ENCODE data around the gene LSAMP. TPM values are rescaled to one million over a fixed set of nuclear protein-coding genes. Genes with fewer than 3 reads are reported as not detected.

LSAMP gene
- polyA plus RNA-seq, 3 donors, result not detected

DNA sequence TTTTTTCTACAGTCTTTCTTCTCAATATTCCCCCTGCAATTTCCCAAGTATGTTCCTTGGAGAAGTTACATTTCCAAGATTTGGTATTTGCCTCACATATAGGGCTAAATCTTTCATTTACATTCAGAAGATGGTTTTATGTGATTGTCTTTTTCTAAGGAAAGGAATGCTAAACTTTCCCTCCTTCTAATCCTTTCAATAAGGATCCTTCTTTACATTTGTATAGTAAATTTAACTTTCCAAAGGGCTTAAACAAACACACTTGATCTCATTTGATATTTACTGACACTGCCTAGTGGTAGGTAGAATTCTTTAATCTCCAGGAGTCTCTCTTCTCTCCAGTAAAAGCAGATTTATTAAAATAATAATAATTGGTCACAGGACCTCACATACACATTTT, 185.3 kb downstream of the LSAMP start:
- Histone ChIP-seq H3K9ac (ENCODE audit: insufficient read depth, low read length, poor library complexity, severe bottlenecking) (no peak overlapping the region), H4K20me1 (ENCODE audit: insufficient read depth, low read length) (no peaks in the 10 kb centered on the region), H3K27ac (ENCODE audit: low read depth in 1 of 2, low read length in 2 of 2) (no peak overlapping the region), H3K4me3 (replicated peaks in 1 of 3; ENCODE audit: low read depth in 2 of 3, low read length in 3 of 3) (no peak overlapping the region), H3K79me2 (ENCODE audit: insufficient read depth, low read length) (no peaks in the 10 kb centered on the region), H2AFZ (ENCODE audit: insufficient read depth, low read depth, low read length, poor library complexity, severe bottlenecking) (no peak overlapping the region), H3K9me3 (replicated peaks in 1 of 2; ENCODE audit: control insufficient read depth in 1 of 2, insufficient read depth in 1 of 2, low read length in 2 of 2) (peaks cover 0 to 3% of the 10 kb centered on the region in 2 donors), H3K27me3 (ENCODE audit: control insufficient read depth in 2 of 2, insufficient read depth in 2 of 2, low read length in 2 of 2) (no peaks in the 10 kb centered on the region), H3K4me2 (replicated peaks; ENCODE audit: extremely low read depth, low read length, poor library complexity, severe bottlenecking) (no peak overlapping the region), H3K36me3 (replicated peaks in 1 of 2; ENCODE audit: control insufficient read depth in 1 of 2, insufficient read depth in 2 of 2, low read length in 2 of 2) (no peaks in the 10 kb centered on the region), H3K4me1 (ENCODE audit: control insufficient read depth in 1 of 2, insufficient read depth in 2 of 2, low read length in 2 of 2) (no peaks in the 10 kb centered on the region)
- intact Hi-C loops (cut with micrococcal nuclease), result no loop called here
- Mint-ChIP-seq H3K4me1 (no peaks in the 10 kb centered on the region), H3K9me3 (peaks cover 0 to 1% (median 0%) of the 10 kb centered on the region in 7 donors), H3K27me3 (ENCODE audit: low read depth in 3 of 3) (no peaks in the 10 kb centered on the region), H3K4me3 (no peak overlapping the region), H3K36me3 (no peaks in the 10 kb centered on the region), H3K27ac (no peak overlapping the region)
- DNase-seq, result no peak
- TF ChIP-seq CTCF (IDR thresholded peaks at IDR 0.05), result no peak

- Histone ChIP-seq H3K4me1 (ENCODE audit: control insufficient read depth in 1 of 2, insufficient read depth in 2 of 2, low read length in 2 of 2) (no peaks in the 10 kb centered on the region), H3K36me3 (replicated peaks in 1 of 2; ENCODE audit: control insufficient read depth in 1 of 2, insufficient read depth in 2 of 2, low read length in 2 of 2) (no peaks in the 10 kb centered on the region), H3K4me3 (replicated peaks in 1 of 3; ENCODE audit: low read depth in 2 of 3, low read length in 3 of 3) (no peak overlapping the region), H3K9ac (ENCODE audit: insufficient read depth, low read length, poor library complexity, severe bottlenecking) (no peak overlapping the region), H4K20me1 (ENCODE audit: insufficient read depth, low read length) (no peaks in the 10 kb centered on the region), H3K27me3 (ENCODE audit: control insufficient read depth in 2 of 2, insufficient read depth in 2 of 2, low read length in 2 of 2) (no peaks in the 10 kb centered on the region), H3K27ac (ENCODE audit: low read depth in 1 of 2, low read length in 2 of 2) (no peak overlapping the region), H3K9me3 (replicated peaks in 1 of 2; ENCODE audit: control insufficient read depth in 1 of 2, insufficient read depth in 1 of 2, low read length in 2 of 2) (no peaks in the 10 kb centered on the region), H2AFZ (ENCODE audit: insufficient read depth, low read depth, low read length, poor library complexity, severe bottlenecking) (no peak overlapping the region), H3K4me2 (replicated peaks; ENCODE audit: extremely low read depth, low read length, poor library complexity, severe bottlenecking) (no peak overlapping the region), H3K79me2 (ENCODE audit: insufficient read depth, low read length) (no peaks in the 10 kb centered on the region)
- H3K27ac Mint-ChIP-seq, result no peak overlapping the region
- no peak for DNase-seq
- H3K27me3 Mint-ChIP-seq (ENCODE audit: low read depth in 3 of 3), result no peaks in the 10 kb centered on the region
- no peak overlapping the region for H3K4me3 Mint-ChIP-seq
- H3K36me3 Mint-ChIP-seq, result no peaks in the 10 kb centered on the region
- intact Hi-C loops (cut with micrococcal nuclease), result no loop called here
- peaks cover 0 to 3% (median 0%) of the 10 kb centered on the region in 7 donors for H3K9me3 Mint-ChIP-seq
- no peaks in the 10 kb centered on the region for H3K4me1 Mint-ChIP-seq
- no peak for TF ChIP-seq CTCF (IDR thresholded peaks at IDR 0.05)
- 71% methylated on average over 1 of the region's 4 CpGs for WGBS (ENCODE audit: insufficient coverage)
These were observed 188.3 kb downstream of the LSAMP start for GRCh38 chr3:116256843-116257485.
